Gastroesophageal sphincter (tissue), 4 donors: Measurements from ENCODE around the gene PTS. TPM values are rescaled to one million over a fixed set of nuclear protein-coding genes. Genes with fewer than 3 reads are reported as not detected.

Experiments used
- ATAC-seq: fragments of 150-250 bp; one replicate; pipeline ENCODE4 v1.9.1; 2016; ENCODE audit warnings: mild to moderate bottlenecking, moderate library complexity
- H3K27ac ChIP-seq, 4 donors: fragments of 200-600 bp; sonication (generic) in 3 of 4; 1 replicate in 3 of 4; 2 replicates in 1 of 4; pipeline ENCODE4 v1.5.1; 2016 to 2019
- H3K27me3 ChIP-seq: fragments of 200-600 bp; sonication (generic); one replicate; pipeline ENCODE4 v1.5.1; 2019
- H3K36me3 ChIP-seq, 2 donors: fragments of 200-600 bp; sonication (generic); one replicate each; pipeline ENCODE4 v1.5.1; 2019; ENCODE audit warnings: control low read depth in 1 of 2
- H3K4me1 ChIP-seq, 3 donors: fragments of 200-600 bp; sonication (generic); 1 replicate in 2 of 3; 2 replicates in 1 of 3; pipeline ENCODE4 v1.5.1; 2016 to 2019; ENCODE audit warnings: control low read depth in 2 of 3
- H3K4me3 ChIP-seq, 2 donors: fragments of 200-600 bp; sonication (generic); one replicate each; pipeline ENCODE4 v1.5.1; 2019; ENCODE audit warnings: mild to moderate bottlenecking in 1 of 2, moderate library complexity in 1 of 2
- H3K9me3 ChIP-seq, 3 donors: fragments of 200-600 bp; sonication (generic); one replicate each; pipeline ENCODE4 v1.5.1; 2017 to 2019; ENCODE audit warnings: control low read depth in 2 of 3
- CTCF ChIP-seq, 4 experiments: fragments of 200-600 bp in 2 of 4; fragments of 450-650 bp in 2 of 4; sonication (generic) in 1 of 4; IDR thresholded peaks; one replicate each; pipeline ENCODE4 v1.5.1; 2017 to 2019; ENCODE audit warnings: antibody characterized with exemption in 4 of 4, mild to moderate bottlenecking in 2 of 4, moderate library complexity in 2 of 4
- EP300 ChIP-seq: sonication (generic); formaldehyde crosslinking; IDR thresholded peaks from one replicate; pipeline ENCODE4 v1.6.1; 2017; ENCODE audit warnings: antibody characterized with exemption, mild to moderate bottlenecking
- POLR2A ChIP-seq, 2 donors: fragments of 450-650 bp; IDR thresholded peaks; one replicate each; pipeline ENCODE4 v1.6.1; 2017; ENCODE audit warnings: antibody characterized with exemption in 2 of 2, mild to moderate bottlenecking in 2 of 2, moderate library complexity in 1 of 2
- POLR2AphosphoS5 ChIP-seq: sonication (generic); formaldehyde crosslinking; IDR thresholded peaks from one replicate; pipeline ENCODE4 v1.6.1; 2017; ENCODE audit warnings: antibody characterized with exemption
- WGBS, 2 donors: methylation state at CpG; one replicate each; pipeline ENCODE4 v1.1.5; 2018; ENCODE audit warnings: low coverage in 1 of 2; 5-methylcytosine and 5-hydroxymethylcytosine counted together
- total RNA-seq, 4 donors: library from RNA; depleted of rRNA; stranded (reverse); fragments of >200 nt; gene quantifications; one replicate each; pipeline ENCODE4 v1.1.0, GENCODE V29; 2016

Gene PTS
- total RNA-seq, 4 donors from 2014 or later, result 19.4 to 38.1 (median 23.3) TPM

GRCh38 chr11:112255067-112255720, 29.0 kb downstream of the PTS start:
- H3K27me3 ChIP-seq, result no peaks in the 10 kb centered on the region
- no peak overlapping the region for H3K27ac ChIP-seq
- WGBS, 2 donors, result 58% methylated on average over 7 to 15 of the region's 15 CpGs
- H3K9me3 ChIP-seq, result no peaks in the 10 kb centered on the region
- no peaks in the 10 kb centered on the region for H3K4me1 ChIP-seq
- TF ChIP-seq CTCF (IDR thresholded peaks at IDR 0.05), result no peak
- no peak for TF ChIP-seq POLR2A (IDR thresholded peaks at IDR 0.05)
- no peak for TF ChIP-seq EP300
- no peak for TF ChIP-seq POLR2AphosphoS5
- no peaks in the 10 kb centered on the region for H3K36me3 ChIP-seq
- ATAC-seq, result no peak
- no peak overlapping the region for H3K4me3 ChIP-seq

GRCh38 chr11:112260490-112260889, 34.3 kb downstream of the PTS start, which contains the start of gene PLET1:
PLET1 (minus strand) TSS chr11:112260860; CDS start chr11:112260589, 271 bp downstream.
- Histone ChIP-seq H3K36me3 (no peaks in the 10 kb centered on the region), H3K27me3 (no peaks in the 10 kb centered on the region), H3K4me1 (no peaks in the 10 kb centered on the region), H3K9me3 (no peaks in the 10 kb centered on the region), H3K4me3 (no peak within 1 kb of the TSS), H3K27ac (no peak within 1 kb of the TSS)
- ATAC-seq, result no peak
- no peak for TF ChIP-seq EP300
- TF ChIP-seq CTCF (IDR thresholded peaks at IDR 0.05), result no peak
- no peak for TF ChIP-seq POLR2AphosphoS5
- TF ChIP-seq POLR2A (IDR thresholded peaks at IDR 0.05), result no peak
- 67 to 81% methylated on average over 1 to 2 of the region's 2 CpGs for WGBS, 2 donors

GRCh38 chr11:112265659-112266409, 39.6 kb downstream of the PTS start:
- ATAC-seq, result no peak
- Histone ChIP-seq H3K9me3 (no peaks in the 10 kb centered on the region), H3K4me3 (no peak overlapping the region), H3K4me1 (no peaks in the 10 kb centered on the region), H3K36me3 (no peaks in the 10 kb centered on the region), H3K27me3 (no peaks in the 10 kb centered on the region), H3K27ac (no peak overlapping the region)
- TF ChIP-seq EP300 (no peak), POLR2A (IDR thresholded peaks at IDR 0.05) (no peak), CTCF (IDR thresholded peaks at IDR 0.05) (no peak), POLR2AphosphoS5 (no peak)
- WGBS, 2 donors, result 36 to 45% methylated on average over 5 to 10 of the region's 11 CpGs

- no peak overlapping the region for H3K27ac ChIP-seq
- no peak for ATAC-seq
- H3K36me3 ChIP-seq, result no peaks in the 10 kb centered on the region
- TF ChIP-seq EP300 (no peak), POLR2AphosphoS5 (no peak), POLR2A (IDR thresholded peaks at IDR 0.05) (no peak), CTCF (IDR thresholded peaks at IDR 0.05) (no peak)
- 20 to 50% methylated on average over 1 to 3 of the region's 3 CpGs for WGBS, 2 donors
- no peaks in the 10 kb centered on the region for H3K4me1 ChIP-seq
- H3K4me3 ChIP-seq, result no peak overlapping the region
- H3K9me3 ChIP-seq, result no peaks in the 10 kb centered on the region
- H3K27me3 ChIP-seq, result no peaks in the 10 kb centered on the region
Measured at GRCh38 chr11:112266410-112266778, 40.2 kb downstream of the PTS start.

GRCh38 chr11:112267188-112267591, 41.0 kb downstream of the PTS start:
- 36 to 64% methylated on average over 4 of the region's 5 CpGs for WGBS, 2 donors
- no peaks in the 10 kb centered on the region for H3K27me3 ChIP-seq
- H3K4me1 ChIP-seq, result no peaks in the 10 kb centered on the region
- H3K4me3 ChIP-seq, result no peak overlapping the region
- H3K27ac ChIP-seq, result no peak overlapping the region
- no peak for TF ChIP-seq CTCF (IDR thresholded peaks at IDR 0.05)
- no peak for TF ChIP-seq POLR2AphosphoS5
- TF ChIP-seq EP300, result no peak
- no peak for TF ChIP-seq POLR2A (IDR thresholded peaks at IDR 0.05)
- H3K36me3 ChIP-seq, result no peaks in the 10 kb centered on the region
- no peak for ATAC-seq
- H3K9me3 ChIP-seq, result no peaks in the 10 kb centered on the region
